NOMO-1 treated with DMSO at 0.1 percent for 48 hours (cell line): ENCODE measurements around the gene SPTBN1.
"Not testable (repeated sequence)": the region's sequence is repeated elsewhere in the genome, so short reads cannot be mapped to it uniquely, and the experiment has no call there.

Experiments
- DNase-seq: peaks from one replicate; lab custom pipeline; 2025; ENCODE audit not compliant: unreplicated experiment; lab: John Stamatoyannopoulos, UW

SPTBN1 gene

GRCh38 chr2:54524226-54524991, 68.3 kb downstream of the SPTBN1 start:
- DNase-seq: peak; percentile 85

DNA sequence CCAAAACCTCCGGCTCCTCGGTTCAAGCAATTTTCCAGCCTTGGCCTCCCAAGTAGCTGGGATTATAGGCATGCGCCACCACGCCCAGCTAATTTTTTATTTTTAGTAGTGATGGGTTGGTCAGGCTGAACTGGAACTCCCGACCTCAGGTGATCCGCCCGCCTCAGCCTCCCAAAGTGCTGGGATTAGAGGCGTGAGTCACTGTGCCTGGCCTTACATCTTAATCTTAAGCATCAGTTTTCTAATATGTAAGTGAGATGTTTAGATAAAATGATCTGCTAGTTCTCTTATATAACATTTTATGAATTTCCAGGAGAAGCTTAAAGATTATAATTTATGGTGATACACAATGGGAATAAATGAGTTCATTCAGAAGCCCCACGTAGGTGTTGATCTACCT, 69.2 kb downstream of the SPTBN1 start:
- no peak for DNase-seq

GRCh38 chr2:54526226-54526879, 70.2 kb downstream of the SPTBN1 start:
- DNase-seq: no peak

DNA sequence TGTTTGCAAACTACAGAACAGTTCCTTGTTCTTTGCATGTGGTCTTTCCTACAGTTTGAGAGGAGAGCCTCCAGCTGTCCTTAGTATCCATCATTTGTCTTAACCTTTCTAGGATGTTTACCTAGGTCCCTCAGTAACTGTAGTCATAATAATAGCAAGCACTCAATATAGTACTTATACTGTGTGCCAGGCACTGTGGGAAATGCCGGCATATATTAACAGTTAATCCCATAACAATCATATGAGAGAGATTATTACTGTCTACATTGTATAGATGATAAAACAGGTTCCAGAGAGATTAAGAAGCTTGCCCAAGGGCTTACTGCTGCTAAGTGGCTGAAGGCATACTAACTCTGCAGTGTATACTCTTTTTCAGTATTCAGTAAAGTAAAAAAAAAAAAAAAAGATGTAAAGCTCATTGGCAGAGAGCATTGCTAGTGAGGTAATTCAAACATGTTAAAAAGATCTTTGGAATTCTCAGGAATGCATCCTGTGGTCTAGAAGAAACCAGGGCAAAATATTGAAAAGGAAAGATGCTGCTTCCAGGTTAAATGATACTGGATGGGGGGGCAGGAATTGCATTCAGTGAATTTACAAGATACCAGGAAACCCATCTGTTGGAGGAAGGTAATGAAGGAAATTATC, 72.3 kb downstream of the SPTBN1 start:
- DNase-seq: no peak

DNA sequence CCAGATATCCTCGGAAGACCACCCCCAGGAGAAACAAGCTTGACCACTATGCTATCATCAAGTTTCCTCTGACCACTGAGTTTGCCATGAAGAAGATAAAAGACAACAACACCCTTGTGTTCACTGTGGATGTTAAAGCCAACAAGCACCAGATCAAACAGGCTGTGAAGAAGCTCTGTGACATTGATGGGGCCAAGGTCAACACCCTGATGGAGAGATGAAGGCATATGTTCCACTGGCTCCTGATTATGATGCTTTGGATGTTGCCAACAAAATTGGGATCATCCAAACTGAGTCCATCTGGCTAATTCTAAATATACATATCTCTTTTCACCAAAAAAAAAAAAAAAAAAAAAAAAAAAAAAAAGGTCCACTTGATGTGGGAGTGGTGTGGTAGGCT, 73.4 kb downstream of the SPTBN1 start:
- not testable (repeated sequence) for DNase-seq

- no peak for DNase-seq
Measured at GRCh38 chr2:54529935-54530334, 73.8 kb downstream of the SPTBN1 start.

DNA sequence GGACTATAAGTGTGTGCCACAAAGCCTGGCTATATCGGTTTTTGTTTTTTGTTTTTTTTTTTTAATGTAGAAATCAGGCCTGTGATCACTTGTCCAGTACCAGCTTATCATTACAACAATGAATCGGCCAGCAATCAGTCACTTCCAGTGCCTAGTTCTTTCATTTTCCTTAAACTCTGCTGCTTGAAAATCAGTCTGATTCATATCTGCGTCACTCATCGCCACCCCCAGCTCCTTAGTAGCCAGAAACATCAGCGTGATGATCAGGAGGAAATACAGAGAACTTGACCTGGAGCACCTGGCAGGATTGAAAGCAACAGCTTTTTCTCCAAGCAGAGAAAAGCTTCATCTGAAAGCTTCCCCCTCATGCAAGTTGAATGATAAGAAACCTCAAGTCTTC, 75.4 kb downstream of the SPTBN1 start:
- no peak for DNase-seq

- no peak for DNase-seq
Measured at GRCh38 chr2:54534221-54534620, 78.1 kb downstream of the SPTBN1 start.

- no peak for DNase-seq
Measured at GRCh38 chr2:54534625-54535024, 78.5 kb downstream of the SPTBN1 start.

- DNase-seq: peak; percentile 75
Measured at GRCh38 chr2:54535599-54536195, 79.6 kb downstream of the SPTBN1 start.

GRCh38 chr2:54536720-54537119, 80.6 kb downstream of the SPTBN1 start:
- DNase-seq: no peak

DNA sequence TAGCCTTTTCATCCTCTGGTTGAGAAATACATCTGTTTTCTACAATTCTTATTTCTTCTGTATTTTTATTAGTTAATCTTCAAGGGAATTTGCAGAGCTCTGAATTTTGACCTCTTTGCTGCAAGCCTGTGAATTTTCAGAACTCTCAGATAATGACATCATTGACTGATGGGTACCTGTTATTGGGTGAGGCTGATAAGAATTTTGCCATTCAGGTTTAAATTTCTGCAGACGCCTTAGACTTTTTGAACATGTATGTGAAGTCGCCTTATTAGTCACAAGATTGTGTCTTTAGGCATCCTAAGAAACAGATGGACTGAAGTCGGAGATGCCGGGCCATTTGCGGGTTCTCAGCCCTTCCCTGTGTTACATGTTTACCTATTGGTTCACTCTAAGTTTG, 82.4 kb downstream of the SPTBN1 start:
- no peak for DNase-seq

GRCh38 chr2:54539683-54540082, 83.6 kb downstream of the SPTBN1 start:
- DNase-seq: no peak

DNA sequence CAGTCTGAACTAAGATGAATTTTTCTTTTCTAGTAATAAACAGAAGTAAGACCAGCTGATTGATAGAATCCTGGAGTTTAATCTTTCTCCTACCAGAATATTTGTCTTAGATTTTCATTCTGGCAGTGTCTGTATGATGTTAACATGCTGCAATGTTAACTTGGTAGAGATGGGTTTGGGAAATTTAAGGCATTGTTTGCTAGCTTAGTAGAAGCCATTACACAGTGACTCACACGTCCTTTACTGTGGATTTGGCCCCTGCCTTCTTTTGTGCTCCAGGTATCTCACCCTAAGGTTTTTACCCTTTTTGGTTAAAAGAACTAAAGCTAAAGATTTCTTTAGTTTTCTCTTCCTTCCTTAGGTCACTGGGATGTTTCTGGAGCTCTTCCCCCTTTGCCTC, 84.1 kb downstream of the SPTBN1 start:
- no peak for DNase-seq

DNA sequence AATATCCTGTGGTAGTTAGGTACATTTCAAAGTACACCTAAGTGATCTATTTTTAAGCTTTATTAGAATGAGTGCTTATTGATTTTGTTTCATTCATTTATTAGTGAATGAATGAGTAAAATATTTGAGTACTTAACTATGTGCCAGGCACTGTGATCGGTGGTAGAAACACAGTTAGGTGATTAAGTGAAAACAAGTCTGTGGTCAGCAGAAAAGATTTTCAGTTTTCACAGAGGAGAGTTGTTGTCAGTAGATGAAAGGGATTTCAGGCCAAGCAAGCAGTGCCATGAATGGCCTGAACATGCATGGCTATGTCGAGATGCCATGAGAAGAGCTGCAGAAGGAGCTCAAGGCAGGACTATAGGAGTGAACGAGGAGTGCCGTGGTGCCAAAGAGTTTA, 85.9 kb downstream of the SPTBN1 start:
- DNase-seq: no peak

GRCh38 chr2:54543733-54544396, 87.7 kb downstream of the SPTBN1 start:
- DNase-seq: peak; percentile 61

- DNase-seq: no peak
Measured at GRCh38 chr2:54545702-54546450, 89.7 kb downstream of the SPTBN1 start.

DNA sequence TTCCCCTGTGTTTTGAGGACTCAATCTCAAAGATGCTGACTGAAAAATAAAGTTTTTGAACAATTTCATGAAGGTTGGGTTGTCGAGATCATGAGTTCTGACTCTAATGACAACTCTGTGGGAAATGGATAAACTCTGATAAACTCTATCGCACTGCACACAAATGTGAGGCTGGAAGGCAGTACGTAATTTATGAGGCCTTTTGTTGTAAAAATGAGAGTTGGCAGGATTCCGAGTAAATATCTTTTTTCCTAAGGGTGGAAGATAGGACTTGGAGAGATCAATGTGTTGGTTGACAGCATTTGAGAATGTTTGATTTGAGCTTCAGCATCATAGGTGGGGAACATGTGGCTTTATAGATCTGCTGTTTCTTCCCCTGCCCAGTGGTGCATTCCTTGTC, 90.4 kb downstream of the SPTBN1 start:
- DNase-seq: no peak

GRCh38 chr2:54546923-54547720, 91.0 kb downstream of the SPTBN1 start:
- no peak for DNase-seq

DNA sequence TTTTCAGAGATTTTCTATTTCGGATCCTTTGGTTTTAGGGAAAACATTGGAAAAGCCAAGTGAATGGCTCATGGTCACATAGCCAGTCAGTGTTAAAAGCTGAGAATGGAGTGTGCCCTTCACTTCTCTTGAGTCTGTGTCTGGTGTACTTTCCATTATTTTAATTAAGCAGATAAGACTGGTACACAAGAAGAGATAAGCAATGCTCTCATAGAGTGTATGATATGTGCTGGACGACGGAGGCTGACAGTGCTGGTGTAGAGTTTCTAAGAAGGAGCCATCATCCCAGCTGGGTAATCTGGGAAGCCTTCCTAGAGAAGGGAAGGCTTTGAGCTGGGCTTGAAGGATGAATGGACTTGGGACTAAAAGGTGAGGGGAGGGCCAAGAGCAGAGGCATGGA, 93.3 kb downstream of the SPTBN1 start:
- no peak for DNase-seq
